Testis (tissue), 2 donors: ENCODE measurements around the gene C1QL3.

Source experiments
- POLR2A ChIP-seq: fragments of 450-650 bp; IDR thresholded peaks from one replicate; pipeline ENCODE4 v1.6.1; 2017; ENCODE audit warnings: antibody characterized with exemption, mild to moderate bottlenecking, moderate library complexity
- TF ChIP-seq, protein P1 (sequence below), 3 experiments: fragments of 450-650 bp in 2 of 3; fragments of 200-600 bp in 1 of 3; sonication (generic) in 1 of 3; IDR thresholded peaks; one replicate each; pipeline ENCODE4 v1.5.1; 2016 to 2019; ENCODE audit warnings: antibody characterized with exemption in 3 of 3, mild to moderate bottlenecking in 2 of 3, moderate library complexity in 1 of 3

DNA sequence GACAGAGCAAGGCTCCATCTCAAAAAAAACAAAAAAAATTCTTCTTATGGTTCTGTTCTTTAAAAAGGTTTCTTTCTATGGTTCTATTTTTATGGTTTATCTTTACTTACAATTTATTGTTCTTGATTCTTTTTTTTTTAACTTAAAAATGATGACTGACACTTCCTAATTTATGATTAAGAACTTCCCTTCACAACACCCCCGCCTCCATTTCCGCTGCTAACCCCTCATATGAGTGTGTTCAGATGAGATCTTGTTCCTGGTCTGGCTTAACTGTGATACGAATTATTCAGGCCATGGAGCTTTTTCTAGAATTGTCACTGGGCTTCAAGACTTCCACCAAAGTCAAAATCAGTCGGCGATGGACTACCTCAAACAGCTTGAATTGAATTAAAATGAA lies 50.9 kb downstream of the C1QL3 start:
- TF ChIP-seq, protein P1, sequence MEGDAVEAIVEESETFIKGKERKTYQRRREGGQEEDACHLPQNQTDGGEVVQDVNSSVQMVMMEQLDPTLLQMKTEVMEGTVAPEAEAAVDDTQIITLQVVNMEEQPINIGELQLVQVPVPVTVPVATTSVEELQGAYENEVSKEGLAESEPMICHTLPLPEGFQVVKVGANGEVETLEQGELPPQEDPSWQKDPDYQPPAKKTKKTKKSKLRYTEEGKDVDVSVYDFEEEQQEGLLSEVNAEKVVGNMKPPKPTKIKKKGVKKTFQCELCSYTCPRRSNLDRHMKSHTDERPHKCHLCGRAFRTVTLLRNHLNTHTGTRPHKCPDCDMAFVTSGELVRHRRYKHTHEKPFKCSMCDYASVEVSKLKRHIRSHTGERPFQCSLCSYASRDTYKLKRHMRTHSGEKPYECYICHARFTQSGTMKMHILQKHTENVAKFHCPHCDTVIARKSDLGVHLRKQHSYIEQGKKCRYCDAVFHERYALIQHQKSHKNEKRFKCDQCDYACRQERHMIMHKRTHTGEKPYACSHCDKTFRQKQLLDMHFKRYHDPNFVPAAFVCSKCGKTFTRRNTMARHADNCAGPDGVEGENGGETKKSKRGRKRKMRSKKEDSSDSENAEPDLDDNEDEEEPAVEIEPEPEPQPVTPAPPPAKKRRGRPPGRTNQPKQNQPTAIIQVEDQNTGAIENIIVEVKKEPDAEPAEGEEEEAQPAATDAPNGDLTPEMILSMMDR (IDR thresholded peaks at IDR 0.05), result no peak
- no peak for TF ChIP-seq POLR2A
